ENCODE measurements around the gene PSME4.

DNA sequence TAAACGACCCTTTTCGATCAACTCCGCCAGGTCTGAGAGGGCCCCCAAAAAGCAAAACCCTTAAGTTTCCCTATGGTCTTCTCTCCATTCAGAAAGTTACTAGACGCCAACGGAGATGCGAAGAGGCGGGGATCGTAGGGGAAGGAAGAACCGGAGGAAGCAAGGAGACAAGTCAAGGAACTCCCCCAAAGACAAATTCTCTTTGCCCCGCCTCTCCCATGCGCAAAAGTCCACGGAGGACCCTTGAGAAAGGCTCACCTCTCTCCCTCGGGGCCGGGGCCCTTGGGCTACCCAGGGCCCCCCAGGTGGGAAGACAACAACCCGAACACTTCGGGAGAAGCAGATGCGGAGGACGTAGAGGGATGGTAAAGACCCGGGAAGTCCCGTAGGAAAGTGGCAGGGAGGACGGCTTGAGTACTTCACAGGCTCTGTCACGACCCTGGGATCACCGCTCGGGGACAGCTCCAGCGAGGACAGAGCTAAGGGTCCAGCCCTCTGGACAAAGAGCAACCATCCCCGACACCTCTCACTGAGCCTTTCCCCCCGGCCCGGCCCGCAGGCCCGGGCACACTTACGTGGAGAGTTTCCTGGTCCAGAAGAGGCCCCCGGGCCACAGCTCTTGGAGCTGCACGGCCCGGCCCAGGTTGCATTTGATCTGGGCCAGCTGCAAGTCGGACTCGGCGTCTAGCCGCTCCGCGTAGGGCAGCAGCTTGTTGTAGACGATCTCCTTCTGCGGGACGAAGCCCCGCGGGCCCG, 647 bp downstream of the PSME4 start:
- TF ChIP-seq, protein P1, sequence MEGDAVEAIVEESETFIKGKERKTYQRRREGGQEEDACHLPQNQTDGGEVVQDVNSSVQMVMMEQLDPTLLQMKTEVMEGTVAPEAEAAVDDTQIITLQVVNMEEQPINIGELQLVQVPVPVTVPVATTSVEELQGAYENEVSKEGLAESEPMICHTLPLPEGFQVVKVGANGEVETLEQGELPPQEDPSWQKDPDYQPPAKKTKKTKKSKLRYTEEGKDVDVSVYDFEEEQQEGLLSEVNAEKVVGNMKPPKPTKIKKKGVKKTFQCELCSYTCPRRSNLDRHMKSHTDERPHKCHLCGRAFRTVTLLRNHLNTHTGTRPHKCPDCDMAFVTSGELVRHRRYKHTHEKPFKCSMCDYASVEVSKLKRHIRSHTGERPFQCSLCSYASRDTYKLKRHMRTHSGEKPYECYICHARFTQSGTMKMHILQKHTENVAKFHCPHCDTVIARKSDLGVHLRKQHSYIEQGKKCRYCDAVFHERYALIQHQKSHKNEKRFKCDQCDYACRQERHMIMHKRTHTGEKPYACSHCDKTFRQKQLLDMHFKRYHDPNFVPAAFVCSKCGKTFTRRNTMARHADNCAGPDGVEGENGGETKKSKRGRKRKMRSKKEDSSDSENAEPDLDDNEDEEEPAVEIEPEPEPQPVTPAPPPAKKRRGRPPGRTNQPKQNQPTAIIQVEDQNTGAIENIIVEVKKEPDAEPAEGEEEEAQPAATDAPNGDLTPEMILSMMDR (IDR thresholded peaks at IDR 0.05): no peak
- no peak for TF ChIP-seq POLR2A (IDR thresholded peaks at IDR 0.05)

All from Peyer's patch (tissue), 4 donors.